Non-pigmented ciliary epithelial cell (primary cell): ENCODE data around the gene PTGDS.

Experiments
- DNase-seq: peaks from one replicate; pipeline ENCODE4 v3.0.0-alpha.2; 2010; ENCODE audit warnings: low read depth

Gene PTGDS

GRCh38 chr9:137023157-137023556, 45.9 kb downstream of the PTGDS start:
- no peak for DNase-seq

GRCh38 chr9:137023583-137023991, 46.3 kb downstream of the PTGDS start:
- DNase-seq: no peak

GRCh38 chr9:137025517-137025966, 48.2 kb downstream of the PTGDS start:
- no peak for DNase-seq

GRCh38 chr9:137026384-137026783, 49.1 kb downstream of the PTGDS start:
- no peak for DNase-seq

- DNase-seq: no peak
These were observed 49.5 kb downstream of the PTGDS start for GRCh38 chr9:137026828-137027227.

GRCh38 chr9:137027369-137028262, 50.3 kb downstream of the PTGDS start, which contains the start of gene ABCA2:
Gene ABCA2 (minus strand): TSS chr9:137028237. CDS start chr9:137028140, 97 bp downstream.
- DNase-seq: no peak

- DNase-seq: no peak
These were observed 51.2 kb downstream of the PTGDS start for GRCh38 chr9:137028263-137029057.

GRCh38 chr9:137029058-137029936, 52.0 kb downstream of the PTGDS start:
- DNase-seq: no peak

- DNase-seq: no peak
These were observed 52.7 kb downstream of the PTGDS start for GRCh38 chr9:137030006-137030405.

- no peak for DNase-seq
These were observed 53.5 kb downstream of the PTGDS start for GRCh38 chr9:137030538-137031527.
